ENCODE data around the gene RSBN1. TPM values are rescaled to one million over a fixed set of nuclear protein-coding genes. Genes with fewer than 3 reads are reported as not detected.

Gene RSBN1
- total RNA-seq, 1 experiment from 2014 or later, result 10.7 TPM

DNA sequence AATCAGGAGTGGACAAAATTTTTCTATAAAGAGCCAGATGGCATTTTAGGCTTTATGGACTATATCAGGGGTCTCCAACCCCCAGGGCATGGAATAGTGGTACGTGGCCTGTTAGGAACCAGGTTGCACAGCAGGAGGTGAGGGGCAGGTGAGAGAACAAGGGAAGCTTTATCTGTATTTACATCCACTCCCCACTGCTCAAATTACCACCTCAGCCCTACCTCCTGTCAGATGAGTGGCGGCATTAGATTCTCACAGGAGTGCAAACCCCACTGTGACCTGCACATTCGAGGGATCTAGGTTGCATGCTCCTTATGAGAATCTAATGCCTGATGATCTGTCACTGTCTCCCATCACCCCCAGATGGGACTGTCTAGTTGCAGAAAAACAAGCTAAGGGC, 66.9 kb downstream of the RSBN1 start:
- H3K9me3 ChIP-seq (ENCODE audit: control insufficient read depth, insufficient read depth, low read depth, low read length), result no peaks in the 10 kb centered on the region
- TF ChIP-seq TCF7L2 (IDR thresholded peaks at IDR 0.05; ENCODE audit: low read depth, low read length) (no peak), POLR2AphosphoS5 (IDR thresholded peaks at IDR 0.05; ENCODE audit: low read depth, low read length) (no peak), SIN3A (IDR thresholded peaks at IDR 0.05; ENCODE audit: borderline replicate concordance, insufficient read depth, low read depth, low read length) (no peak)
- TF ChIP-seq, protein P1, sequence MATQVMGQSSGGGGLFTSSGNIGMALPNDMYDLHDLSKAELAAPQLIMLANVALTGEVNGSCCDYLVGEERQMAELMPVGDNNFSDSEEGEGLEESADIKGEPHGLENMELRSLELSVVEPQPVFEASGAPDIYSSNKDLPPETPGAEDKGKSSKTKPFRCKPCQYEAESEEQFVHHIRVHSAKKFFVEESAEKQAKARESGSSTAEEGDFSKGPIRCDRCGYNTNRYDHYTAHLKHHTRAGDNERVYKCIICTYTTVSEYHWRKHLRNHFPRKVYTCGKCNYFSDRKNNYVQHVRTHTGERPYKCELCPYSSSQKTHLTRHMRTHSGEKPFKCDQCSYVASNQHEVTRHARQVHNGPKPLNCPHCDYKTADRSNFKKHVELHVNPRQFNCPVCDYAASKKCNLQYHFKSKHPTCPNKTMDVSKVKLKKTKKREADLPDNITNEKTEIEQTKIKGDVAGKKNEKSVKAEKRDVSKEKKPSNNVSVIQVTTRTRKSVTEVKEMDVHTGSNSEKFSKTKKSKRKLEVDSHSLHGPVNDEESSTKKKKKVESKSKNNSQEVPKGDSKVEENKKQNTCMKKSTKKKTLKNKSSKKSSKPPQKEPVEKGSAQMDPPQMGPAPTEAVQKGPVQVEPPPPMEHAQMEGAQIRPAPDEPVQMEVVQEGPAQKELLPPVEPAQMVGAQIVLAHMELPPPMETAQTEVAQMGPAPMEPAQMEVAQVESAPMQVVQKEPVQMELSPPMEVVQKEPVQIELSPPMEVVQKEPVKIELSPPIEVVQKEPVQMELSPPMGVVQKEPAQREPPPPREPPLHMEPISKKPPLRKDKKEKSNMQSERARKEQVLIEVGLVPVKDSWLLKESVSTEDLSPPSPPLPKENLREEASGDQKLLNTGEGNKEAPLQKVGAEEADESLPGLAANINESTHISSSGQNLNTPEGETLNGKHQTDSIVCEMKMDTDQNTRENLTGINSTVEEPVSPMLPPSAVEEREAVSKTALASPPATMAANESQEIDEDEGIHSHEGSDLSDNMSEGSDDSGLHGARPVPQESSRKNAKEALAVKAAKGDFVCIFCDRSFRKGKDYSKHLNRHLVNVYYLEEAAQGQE (IDR thresholded peaks at IDR 0.05; ENCODE audit: insufficient read depth in 1 of 2, low read depth in 2 of 2, low read length in 1 of 2), result no peak
- TF ChIP-seq, protein P2, sequence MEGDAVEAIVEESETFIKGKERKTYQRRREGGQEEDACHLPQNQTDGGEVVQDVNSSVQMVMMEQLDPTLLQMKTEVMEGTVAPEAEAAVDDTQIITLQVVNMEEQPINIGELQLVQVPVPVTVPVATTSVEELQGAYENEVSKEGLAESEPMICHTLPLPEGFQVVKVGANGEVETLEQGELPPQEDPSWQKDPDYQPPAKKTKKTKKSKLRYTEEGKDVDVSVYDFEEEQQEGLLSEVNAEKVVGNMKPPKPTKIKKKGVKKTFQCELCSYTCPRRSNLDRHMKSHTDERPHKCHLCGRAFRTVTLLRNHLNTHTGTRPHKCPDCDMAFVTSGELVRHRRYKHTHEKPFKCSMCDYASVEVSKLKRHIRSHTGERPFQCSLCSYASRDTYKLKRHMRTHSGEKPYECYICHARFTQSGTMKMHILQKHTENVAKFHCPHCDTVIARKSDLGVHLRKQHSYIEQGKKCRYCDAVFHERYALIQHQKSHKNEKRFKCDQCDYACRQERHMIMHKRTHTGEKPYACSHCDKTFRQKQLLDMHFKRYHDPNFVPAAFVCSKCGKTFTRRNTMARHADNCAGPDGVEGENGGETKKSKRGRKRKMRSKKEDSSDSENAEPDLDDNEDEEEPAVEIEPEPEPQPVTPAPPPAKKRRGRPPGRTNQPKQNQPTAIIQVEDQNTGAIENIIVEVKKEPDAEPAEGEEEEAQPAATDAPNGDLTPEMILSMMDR (IDR thresholded peaks at IDR 0.05), result no peak
- no peak for DNase-seq (ENCODE audit: low read depth, low spot score)
- H3K4me3 ChIP-seq (ENCODE audit: low read depth in 2 of 2, low read length in 2 of 2), result no peak overlapping the region
- intact Hi-C loops (cut with micrococcal nuclease; ENCODE audit: unreplicated experiment), result no loop called here
- ATAC-seq, result no peak
- in situ Hi-C loops (cut with HindIII; ENCODE audit: low pct_unique_long_range_greater_than_20kb, low sequenced_read_pairs), result no loop called here
- no TSS peak for BruUV-seq (replicated peaks)
- ChIA-PET POLR2A (no interaction called here), CTCF (no interaction called here)
- H3K4me1 ChIP-seq (ENCODE audit: control insufficient read depth, insufficient read depth, low read length), result no peaks in the 10 kb centered on the region
- no peaks in the 10 kb centered on the region for H3K27me3 ChIP-seq (ENCODE audit: control insufficient read depth, insufficient read depth, low read length)
- H3K27ac ChIP-seq (ENCODE audit: low read length), result no peak overlapping the region
- peaks cover 2% of the 10 kb centered on the region; the same call in 1 of the 2 replicates for H3K36me3 ChIP-seq (ENCODE audit: control insufficient read depth, insufficient read depth, low read length)

DNA sequence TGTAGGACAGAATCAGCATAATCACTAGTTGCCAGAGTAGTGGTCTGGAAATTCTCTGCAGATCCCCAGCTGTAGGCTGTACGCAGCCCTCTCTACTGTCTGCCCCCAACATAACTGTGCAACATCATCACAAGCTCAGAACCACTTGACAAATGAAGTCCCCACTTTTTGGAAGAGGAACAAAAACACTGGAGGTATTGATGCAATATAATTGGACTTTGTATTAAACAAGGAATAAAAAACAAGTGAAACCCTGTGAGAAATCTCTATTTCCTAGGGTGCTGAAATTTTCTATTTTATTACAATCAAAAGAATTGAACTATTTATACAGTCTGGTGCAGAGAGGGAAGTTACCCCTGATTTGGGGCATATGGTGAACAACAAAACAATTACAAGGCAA, 68.2 kb downstream of the RSBN1 start:
- Histone ChIP-seq H3K27ac (ENCODE audit: low read length) (no peak overlapping the region), H3K9me3 (ENCODE audit: control insufficient read depth, insufficient read depth, low read depth, low read length) (no peaks in the 10 kb centered on the region), H3K4me1 (ENCODE audit: control insufficient read depth, insufficient read depth, low read length) (no peaks in the 10 kb centered on the region), H3K4me3 (ENCODE audit: low read depth in 2 of 2, low read length in 2 of 2) (no peak overlapping the region), H3K27me3 (ENCODE audit: control insufficient read depth, insufficient read depth, low read length) (no peaks in the 10 kb centered on the region), H3K36me3 (ENCODE audit: control insufficient read depth, insufficient read depth, low read length) (peaks cover 2% of the 10 kb centered on the region; the same call in 1 of the 2 replicates)
- no TSS peak for BruUV-seq (replicated peaks)
- DNase-seq (ENCODE audit: low read depth, low spot score) (no peak), ATAC-seq (no peak)
- CTCF ChIA-PET, result no interaction called here
- POLR2A ChIA-PET, result no interaction called here
- TF ChIP-seq, protein P1 (IDR thresholded peaks at IDR 0.05; ENCODE audit: insufficient read depth in 1 of 2, low read depth in 2 of 2, low read length in 1 of 2), result no peak
- TF ChIP-seq SIN3A (IDR thresholded peaks at IDR 0.05; ENCODE audit: borderline replicate concordance, insufficient read depth, low read depth, low read length) (no peak), POLR2AphosphoS5 (IDR thresholded peaks at IDR 0.05; ENCODE audit: low read depth, low read length) (no peak), TCF7L2 (IDR thresholded peaks at IDR 0.05; ENCODE audit: low read depth, low read length) (no peak)
- TF ChIP-seq, protein P2 (IDR thresholded peaks at IDR 0.05), result no peak
- intact Hi-C loops (cut with micrococcal nuclease; ENCODE audit: unreplicated experiment), result no loop called here
- in situ Hi-C loops (cut with HindIII; ENCODE audit: low pct_unique_long_range_greater_than_20kb, low sequenced_read_pairs), result no loop called here
